Activated CD8-positive, alpha-beta memory T cell treated with anti-CD3 and anti-CD28 coated beads for 36 hours (primary cell): Measurements from ENCODE around the gene IL26. TPM values are rescaled to one million over a fixed set of nuclear protein-coding genes. Genes with fewer than 3 reads are reported as not detected.
"Not testable (repeated sequence)": the region's sequence is repeated elsewhere in the genome, so short reads cannot be mapped to it uniquely, and the experiment has no call there.

Experiments
- CTCF ChIA-PET: fragments of 350-600 bp; sonication (Branson Sonifier 250); formaldehyde crosslinking; loops from one replicate; lab custom pipeline; 2021; ENCODE audit warnings: antibody characterized with exemption; lab: Charles Lee
- POLR2A ChIA-PET: fragments of 350-600 bp; sonication (Branson Sonifier 250); formaldehyde crosslinking; loops from one replicate; lab custom pipeline; 2021; ENCODE audit warnings: antibody characterized with exemption; lab: Charles Lee
- total RNA-seq, 2 experiments: library from RNA; stranded (reverse); gene quantifications; one replicate each; pipeline ENCODE4 v1.2.3, GENCODE V29; 2021

Gene IL26
- total RNA-seq, 2 experiments from 2014 or later: 0.50 to 1.2 TPM

- CTCF ChIA-PET: interaction anchor here (0.7 to 2.7 kb wide), 13 partner anchors 10 to 109 kb away, joined by 3 to 22 read pairs (median 6); partner anchors contain the start of gene MDM1
- POLR2A ChIA-PET: no interaction called here
Observed at GRCh38 chr12:68222326-68222725, 3.3 kb downstream of the IL26 start.

- ChIA-PET POLR2A (no interaction called here), CTCF (no interaction called here)
Observed at GRCh38 chr12:68221497-68221896, 4.1 kb downstream of the IL26 start.

- ChIA-PET POLR2A (no interaction called here), CTCF (interaction anchor here (2.7 kb wide), 1 partner anchor 12 kb away, joined by 9 read pairs; no protein-coding TSS in a partner anchor)
Observed at GRCh38 chr12:68210875-68211274, 14.7 kb downstream of the IL26 start.

- CTCF ChIA-PET, POLR2A ChIA-PET: not testable (repeated sequence)
Observed at GRCh38 chr12:68209048-68209728, 16.4 kb downstream of the IL26 start.

GRCh38 chr12:68207276-68207675 lies 18.3 kb downstream of the IL26 start:
- CTCF ChIA-PET: no interaction called here

GRCh38 chr12:68206446-68206845 lies 19.2 kb downstream of the IL26 start:
- CTCF ChIA-PET: no interaction called here
- POLR2A ChIA-PET: no interaction called here

More at GRCh38 chr12:68207276-68207675, 18.3 kb downstream of the IL26 start:
- POLR2A ChIA-PET: no interaction called here

GRCh38 chr12:68203460-68203875 lies 22.1 kb downstream of the IL26 start:
- POLR2A ChIA-PET: no interaction called here
- CTCF ChIA-PET: no interaction called here

GRCh38 chr12:68200854-68201253 lies 24.8 kb downstream of the IL26 start:
- ChIA-PET CTCF (interaction anchor here (1.5 kb wide), 1 partner anchor 40 kb away, joined by 3 read pairs; no protein-coding TSS in a partner anchor), POLR2A (no interaction called here)

GRCh38 chr12:68199127-68199526 lies 26.5 kb downstream of the IL26 start:
- POLR2A ChIA-PET: interaction anchor here (1.0 kb wide), 1 partner anchor 45 kb away, joined by 3 read pairs; no protein-coding TSS in a partner anchor
- CTCF ChIA-PET: interaction anchor here (1.5 kb wide), 1 partner anchor 23 kb away, joined by 3 read pairs; no protein-coding TSS in a partner anchor

GRCh38 chr12:68198507-68199086 lies 27.0 kb downstream of the IL26 start:
- CTCF ChIA-PET: interaction anchor here (1.0 to 1.5 kb wide), 2 partner anchors 17 to 24 kb away, joined by 3 to 4 read pairs; no protein-coding TSS in a partner anchor
- POLR2A ChIA-PET: interaction anchor here (1.0 to 1.6 kb wide), 2 partner anchors 42 to 45 kb away, joined by 3 to 4 read pairs; no protein-coding TSS in a partner anchor

- ChIA-PET POLR2A (no interaction called here), CTCF (no interaction called here)
Observed at GRCh38 chr12:68190301-68190700, 35.3 kb downstream of the IL26 start.

GRCh38 chr12:68189821-68190242 lies 35.8 kb downstream of the IL26 start:
- ChIA-PET CTCF (no interaction called here), POLR2A (no interaction called here)

GRCh38 chr12:68185598-68185997 lies 40.0 kb downstream of the IL26 start:
- ChIA-PET CTCF (no interaction called here), POLR2A (no interaction called here)

- ChIA-PET POLR2A (interaction anchor here (0.5 to 2.4 kb wide), 5 partner anchors 12 to 371 kb away, joined by 3 to 12 read pairs (median 4); partner anchors contain the start of gene IFNG), CTCF (interaction anchor here (0.6 to 2.7 kb wide), 5 partner anchors 8 to 173 kb away, joined by 3 to 7 read pairs (median 4); no protein-coding TSS in a partner anchor)
Observed at GRCh38 chr12:68180792-68181744, 44.5 kb downstream of the IL26 start.

GRCh38 chr12:68178774-68179439 lies 46.7 kb downstream of the IL26 start:
- POLR2A ChIA-PET: no interaction called here
- CTCF ChIA-PET: interaction anchor here (1.1 to 2.7 kb wide), 3 partner anchors 10 to 138 kb away, joined by 3 to 7 read pairs (median 4); no protein-coding TSS in a partner anchor

GRCh38 chr12:68178184-68178583 lies 47.4 kb downstream of the IL26 start:
- POLR2A ChIA-PET: no interaction called here
- CTCF ChIA-PET: no interaction called here

GRCh38 chr12:68177562-68177961 lies 48.0 kb downstream of the IL26 start:
- CTCF ChIA-PET: no interaction called here
- POLR2A ChIA-PET: no interaction called here

GRCh38 chr12:68176257-68176656 lies 49.4 kb downstream of the IL26 start:
- CTCF ChIA-PET: no interaction called here
- POLR2A ChIA-PET: no interaction called here
